ENCODE results near the gene ASCL1. TPM values are rescaled to one million over a fixed set of nuclear protein-coding genes. Genes with fewer than 3 reads are reported as not detected.

The ASCL1 gene
- total and polyA plus RNA-seq, 8 donors: 0.10 to 0.92 (median 0.41) TPM; not detected in 2

Other genes starting within 250 kb of the ASCL1 start
- 1 to 10 TPM in 1 of 5 donors, not detected in 4; 1.1 TPM for gene PAH, start 40.4 kb upstream of the ASCL1 start, total RNA-seq
- under 1 TPM in 1 of 3 donors, not detected in 2; 0.08 TPM for gene PAH, start 40.4 kb upstream of the ASCL1 start, polyA plus RNA-seq

All from stomach (tissue), 8 donors.